HEK293 (cell line): ENCODE data around the gene VPS33A.

Experiments
- ZNF394 ChIP-seq: fragments of 450-650 bp; formaldehyde crosslinking; IDR thresholded peaks from 2 replicates; pipeline ENCODE4 v1.5.1; 2016; ENCODE audit warnings: missing biosample characterization, missing genetic modification characterization, mild to moderate bottlenecking, moderate library complexity, borderline replicate concordance
- ZNF747 ChIP-seq: fragments of 450-650 bp; formaldehyde crosslinking; IDR thresholded peaks from 2 replicates; pipeline ENCODE4 v1.5.1; 2016; ENCODE audit warnings: missing biosample characterization, missing genetic modification characterization

DNA sequence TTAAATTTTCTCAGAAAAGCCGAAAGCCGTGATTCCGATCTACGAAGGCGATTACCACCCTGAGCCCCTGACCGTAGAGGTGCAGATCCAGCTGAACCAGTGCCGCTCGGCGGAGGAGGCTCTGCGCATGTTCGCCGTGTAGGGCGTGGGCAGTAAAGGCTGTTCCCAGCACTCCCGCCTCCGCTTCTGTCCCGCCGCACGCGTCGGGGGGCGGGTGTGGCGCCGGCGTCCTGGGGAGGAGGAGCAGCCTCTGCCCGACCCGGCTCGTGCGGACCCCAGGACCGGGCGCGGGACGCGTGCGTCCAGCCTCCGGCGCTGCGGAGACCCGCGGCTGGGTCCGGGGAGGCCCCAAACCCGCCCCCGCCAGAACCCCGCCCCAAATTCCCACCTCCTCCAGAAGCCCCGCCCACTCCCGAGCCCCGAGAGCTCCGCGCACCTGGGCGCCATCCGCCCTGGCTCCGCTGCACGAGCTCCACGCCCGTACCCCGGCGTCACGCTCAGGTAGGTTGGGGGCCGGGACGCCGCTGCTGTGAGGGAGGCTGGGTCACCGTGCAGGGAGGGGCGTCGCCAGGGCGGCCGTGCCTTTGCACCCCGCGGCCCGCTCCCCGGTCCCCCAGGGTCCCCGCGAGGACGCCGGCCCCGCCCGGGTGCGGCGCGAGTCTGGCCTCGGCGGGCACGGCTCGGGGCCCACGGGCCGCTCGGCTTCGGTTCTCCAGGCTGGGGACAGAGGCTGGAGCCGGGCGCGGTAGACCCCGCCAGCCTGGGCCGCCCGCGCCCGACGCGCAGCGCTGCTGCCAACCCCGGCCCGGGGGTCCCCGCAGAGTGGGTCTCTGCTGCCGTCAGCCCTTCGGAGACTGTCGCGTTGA is 62.8 kb downstream of the VPS33A start, which contains the start of gene B3GNT4:
- TF ChIP-seq ZNF394 (tag by site-specific recombination) (no peak), ZNF747 (tag by site-specific recombination) (no peak)
